NCI-H2107 treated with DMSO at 0.1 percent for 48 hours (cell line): ENCODE results near the gene VGLL2.
"Not testable (repeated sequence)": the region's sequence is repeated elsewhere in the genome, so short reads cannot be mapped to it uniquely, and the experiment has no call there.

Source experiments
- DNase-seq: peaks from one replicate; lab custom pipeline; 2025; ENCODE audit not compliant: unreplicated experiment; lab: John Stamatoyannopoulos, UW

Gene VGLL2, protein sequence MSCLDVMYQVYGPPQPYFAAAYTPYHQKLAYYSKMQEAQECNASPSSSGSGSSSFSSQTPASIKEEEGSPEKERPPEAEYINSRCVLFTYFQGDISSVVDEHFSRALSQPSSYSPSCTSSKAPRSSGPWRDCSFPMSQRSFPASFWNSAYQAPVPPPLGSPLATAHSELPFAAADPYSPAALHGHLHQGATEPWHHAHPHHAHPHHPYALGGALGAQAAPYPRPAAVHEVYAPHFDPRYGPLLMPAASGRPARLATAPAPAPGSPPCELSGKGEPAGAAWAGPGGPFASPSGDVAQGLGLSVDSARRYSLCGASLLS

DNA sequence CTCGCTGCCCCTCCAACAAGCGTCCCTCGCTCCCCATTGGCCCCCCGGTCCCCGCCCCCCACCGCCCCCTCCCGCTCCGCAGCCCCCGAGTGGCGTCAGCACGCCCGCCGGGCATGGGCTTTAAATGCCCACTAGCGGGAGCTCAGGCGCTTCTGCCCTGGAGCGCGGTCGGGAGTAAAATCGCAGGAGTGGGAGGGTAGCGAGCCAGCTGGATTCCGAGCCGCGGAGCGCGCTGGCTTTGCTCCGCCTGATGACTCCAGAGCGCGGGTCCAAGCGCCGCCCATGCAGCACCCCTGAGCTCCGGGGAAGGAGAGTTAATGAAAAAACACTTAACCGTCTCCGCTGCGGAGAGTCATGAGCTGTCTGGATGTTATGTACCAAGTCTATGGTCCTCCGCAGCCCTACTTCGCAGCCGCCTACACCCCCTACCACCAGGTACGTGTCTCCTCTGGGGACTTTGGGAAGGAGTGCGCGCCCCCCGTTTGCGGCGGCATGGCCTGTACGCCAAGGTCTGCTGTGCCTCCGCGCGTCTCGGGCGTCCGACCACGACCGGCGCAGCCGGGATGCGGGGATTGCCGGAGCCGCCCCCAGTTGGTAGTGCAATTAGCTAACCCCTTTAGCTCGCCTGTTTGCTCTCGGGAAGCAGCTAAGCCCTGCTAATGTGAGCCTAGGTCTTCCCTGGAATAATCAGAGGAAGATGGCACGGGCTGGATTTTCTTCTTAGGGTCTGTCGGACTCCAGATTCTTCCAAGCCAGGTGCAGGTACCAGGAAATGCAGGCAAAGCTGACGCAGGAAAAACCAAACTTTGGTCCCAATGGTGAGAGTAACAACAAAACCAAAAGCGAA lies at the start of gene VGLL2:
TSS of gene VGLL2 (plus strand) at position 149 of the 847 bp plus-strand sequence. CDS start at position 355, 206 bp downstream.
- peak; percentile 4 for DNase-seq

DNA sequence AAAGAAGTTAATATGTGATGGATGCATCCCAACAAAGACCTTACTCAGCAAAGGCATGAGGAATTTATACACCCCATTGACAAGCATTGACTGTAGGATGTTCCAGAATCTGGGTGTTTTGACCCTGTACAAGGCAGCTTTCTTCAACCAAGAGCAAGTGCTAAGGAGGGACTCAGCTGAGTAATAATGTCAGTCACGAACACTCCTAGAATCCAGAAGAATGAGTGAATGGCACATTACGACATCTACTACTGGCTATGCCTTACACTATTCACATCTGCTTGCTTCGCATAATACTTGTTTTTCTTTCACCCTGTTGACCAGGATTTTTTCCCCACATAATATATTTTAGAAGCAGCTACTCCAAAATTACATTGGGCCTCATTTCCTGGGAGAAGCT lies 42.5 kb upstream of the VGLL2 start:
- no peak for DNase-seq

- DNase-seq = no peak
Observed at GRCh38 chr6:117226778-117227177, 38.6 kb upstream of the VGLL2 start.

DNA sequence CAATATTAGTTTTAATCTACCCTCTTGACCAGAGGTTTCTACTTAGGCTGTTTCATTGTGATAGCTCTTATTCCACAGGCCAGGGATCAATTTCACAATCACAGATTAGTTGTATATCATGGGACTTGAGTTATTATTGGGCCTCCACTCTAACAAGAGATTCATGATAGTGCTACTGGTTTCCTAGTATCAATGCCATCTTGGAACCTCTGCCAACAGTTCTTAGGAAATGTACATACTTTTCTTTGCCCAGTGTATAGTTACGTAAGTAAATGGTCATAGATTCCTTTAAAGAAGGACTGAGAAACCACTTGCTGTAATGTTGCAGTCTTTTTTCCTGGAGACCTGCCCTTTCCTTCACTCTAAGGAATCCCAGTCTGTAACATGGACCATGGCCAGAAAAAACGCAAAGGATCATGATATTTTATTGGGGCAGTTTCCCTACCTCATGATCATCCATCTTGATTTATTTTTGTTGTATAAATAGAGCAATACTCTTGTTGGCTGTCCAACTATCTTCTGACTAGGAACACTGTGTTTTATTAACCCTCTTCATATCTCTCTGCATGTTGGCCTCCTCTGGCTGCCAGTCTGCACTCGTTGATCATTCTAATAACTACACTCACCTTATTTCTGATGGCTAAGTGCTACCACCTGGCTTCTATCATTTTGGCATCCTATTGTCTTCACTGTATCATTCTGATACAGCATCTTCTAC lies 38.0 kb upstream of the VGLL2 start:
- no peak for DNase-seq

- DNase-seq = no peak
Observed at GRCh38 chr6:117228202-117228601, 37.2 kb upstream of the VGLL2 start.

GRCh38 chr6:117229870-117230269 lies 35.5 kb upstream of the VGLL2 start:
- no peak for DNase-seq

DNA sequence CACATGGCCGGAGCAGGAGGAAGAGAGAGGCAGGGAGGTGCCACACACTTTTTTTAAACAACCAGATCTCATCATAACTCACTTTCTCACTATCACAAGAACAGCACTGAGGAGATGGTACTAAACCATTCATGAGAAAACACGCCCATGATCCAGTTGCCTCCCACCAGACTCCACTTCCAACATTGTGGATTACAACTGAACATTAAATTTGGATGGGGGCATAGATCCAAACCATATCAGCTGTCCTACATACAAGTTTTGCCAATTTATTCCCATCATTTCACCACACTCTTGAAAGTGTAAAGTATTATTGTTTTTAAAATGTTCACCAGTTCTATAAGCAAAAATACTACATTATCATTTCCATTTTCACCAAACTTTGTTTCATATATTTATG lies 33.9 kb upstream of the VGLL2 start:
- DNase-seq = no peak

- no peak for DNase-seq
Observed at GRCh38 chr6:117232196-117232595, 33.2 kb upstream of the VGLL2 start.

GRCh38 chr6:117233145-117233544 lies 32.2 kb upstream of the VGLL2 start:
- DNase-seq = no peak

DNA sequence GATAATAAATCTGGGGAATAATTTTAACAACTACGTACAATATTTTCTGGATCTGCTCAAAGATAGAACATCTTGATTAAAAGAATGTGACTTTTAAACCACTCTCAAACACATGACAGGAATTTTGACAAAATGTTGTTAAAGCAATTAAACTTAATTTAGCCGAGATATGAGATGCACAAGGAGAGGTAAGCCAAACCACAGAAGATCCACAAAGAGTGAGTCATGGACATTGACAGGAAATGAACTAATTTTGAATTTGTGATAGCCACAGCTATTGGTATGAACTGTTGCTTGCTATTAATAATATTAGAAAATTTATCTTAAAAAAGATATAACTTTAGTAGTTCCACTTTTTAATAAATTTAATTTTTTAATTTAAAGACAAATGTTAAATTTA lies 27.8 kb upstream of the VGLL2 start:
- no peak for DNase-seq

DNA sequence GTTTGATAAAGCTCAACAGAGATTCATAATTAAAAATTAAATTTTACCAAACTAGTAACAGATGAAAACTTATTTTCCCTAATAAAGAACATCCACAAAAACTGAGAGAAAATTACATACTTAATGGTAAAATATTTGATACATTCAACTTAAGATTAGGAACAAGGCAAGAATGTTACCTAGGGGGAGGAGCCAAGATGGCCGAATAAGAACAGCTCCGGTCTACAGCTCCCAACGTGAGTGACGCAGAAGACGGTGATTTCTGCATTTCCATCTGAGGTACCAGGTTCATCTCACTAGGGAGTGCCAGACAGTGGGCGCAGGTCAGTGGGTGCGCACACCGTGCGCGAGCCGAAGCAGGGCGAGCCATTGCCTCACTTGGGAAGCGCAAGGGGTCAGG lies 20.8 kb upstream of the VGLL2 start:
- DNase-seq = not testable (repeated sequence)

DNA sequence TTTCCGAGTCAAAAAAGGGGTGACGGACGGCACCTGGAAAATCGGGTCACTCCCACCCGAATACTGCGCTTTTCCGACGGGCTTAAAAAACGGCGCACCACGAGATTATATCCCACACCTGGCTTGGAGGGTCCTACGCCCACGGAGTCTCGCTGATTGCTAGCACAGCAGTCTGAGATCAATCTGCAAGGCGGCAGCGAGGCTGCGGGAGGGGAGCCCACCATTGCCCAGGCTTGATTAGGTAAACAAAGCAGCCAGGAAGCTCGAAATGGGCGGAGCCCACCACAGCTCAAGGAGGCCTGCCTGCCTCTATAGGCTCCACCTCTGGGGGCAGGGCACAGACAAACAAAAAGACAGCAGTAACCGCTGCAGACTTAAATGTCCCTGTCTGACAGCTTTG lies 20.4 kb upstream of the VGLL2 start:
- DNase-seq = not testable (repeated sequence)

DNA sequence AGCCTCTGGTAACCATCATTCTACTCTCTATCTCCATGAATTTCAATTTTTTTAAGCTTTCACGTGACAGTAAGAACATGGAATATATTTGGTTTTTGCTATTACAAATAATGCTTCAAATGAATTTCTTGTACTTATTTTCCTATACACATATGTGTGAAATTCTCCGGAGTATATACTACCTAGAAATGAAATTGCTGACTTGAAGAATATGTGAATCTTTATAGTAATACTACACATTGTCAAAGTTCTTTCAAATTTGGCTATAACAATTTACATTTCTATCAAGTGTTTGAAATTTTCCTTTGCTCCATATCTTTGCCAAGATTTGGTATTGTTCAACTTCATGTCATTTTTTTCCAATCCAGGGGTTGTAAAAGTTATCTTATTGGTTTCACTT lies 11.6 kb upstream of the VGLL2 start:
- no peak for DNase-seq

DNA sequence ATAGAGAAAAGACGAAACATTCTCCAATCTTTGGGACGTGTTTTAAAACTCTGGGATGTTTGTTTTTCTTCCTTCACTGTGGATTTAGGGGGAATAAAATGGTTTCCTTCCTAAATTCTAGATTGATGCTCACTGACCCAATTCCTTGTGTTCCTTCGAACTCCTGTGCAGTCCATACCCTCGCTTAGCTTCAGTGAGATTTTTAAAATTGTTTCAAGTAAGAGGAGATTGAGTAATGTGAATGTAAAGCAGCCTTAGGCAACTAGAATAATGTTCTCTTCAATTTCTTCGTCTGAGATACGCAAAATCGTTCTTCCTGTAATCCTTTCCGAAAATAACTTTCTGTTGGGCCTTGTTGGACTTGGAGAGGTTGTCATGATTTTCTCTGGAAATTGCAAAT lies 2.6 kb upstream of the VGLL2 start:
- DNase-seq = no peak

DNA sequence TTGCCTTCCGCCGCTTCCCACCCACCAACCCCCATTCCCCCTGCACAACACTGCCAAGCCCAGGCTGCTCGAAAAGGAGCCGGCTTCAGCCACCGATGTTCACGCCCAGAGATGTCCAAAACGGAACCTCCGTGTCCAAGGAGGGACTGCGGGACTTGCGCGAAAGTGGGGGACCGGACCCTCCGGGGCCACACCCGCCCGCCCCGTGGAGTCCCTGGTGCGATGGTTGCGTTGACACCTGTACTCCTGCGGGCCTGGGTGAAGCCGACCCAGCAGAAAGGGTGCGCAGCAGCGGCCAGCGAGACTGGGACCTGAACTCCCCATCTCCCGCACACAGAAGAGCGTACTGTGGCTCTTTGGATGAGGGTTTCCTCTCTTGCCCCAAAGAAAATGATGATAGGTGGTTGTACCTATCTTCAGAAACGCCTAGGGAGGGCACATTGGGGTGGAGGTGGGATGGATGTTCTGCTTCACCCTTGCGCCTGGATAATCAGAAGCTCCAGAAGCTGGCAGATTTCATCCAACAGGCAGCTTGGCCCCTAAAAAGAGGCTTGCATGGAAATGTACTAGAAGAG lies 1.9 kb upstream of the VGLL2 start:
- no peak for DNase-seq

DNA sequence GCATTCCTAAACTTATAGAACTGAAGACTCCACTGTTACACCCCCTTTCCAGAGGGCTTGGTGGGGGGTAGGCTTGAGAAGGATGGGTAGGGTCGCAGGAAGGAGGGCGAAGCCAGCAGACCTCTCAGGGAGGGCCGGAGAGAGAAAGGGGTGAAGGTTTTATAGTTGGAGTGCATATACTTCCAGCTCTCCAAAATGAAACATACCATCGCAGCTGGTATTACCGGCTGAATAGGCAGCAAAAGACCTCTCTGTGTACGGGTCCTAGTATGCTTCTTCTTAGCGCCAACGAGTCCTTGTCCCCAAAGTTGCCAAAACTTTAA lies 1.0 kb upstream of the VGLL2 start:
- DNase-seq = no peak

GRCh38 chr6:117264692-117265409 lies 507 bp upstream of the VGLL2 start:
- DNase-seq = no peak

DNA sequence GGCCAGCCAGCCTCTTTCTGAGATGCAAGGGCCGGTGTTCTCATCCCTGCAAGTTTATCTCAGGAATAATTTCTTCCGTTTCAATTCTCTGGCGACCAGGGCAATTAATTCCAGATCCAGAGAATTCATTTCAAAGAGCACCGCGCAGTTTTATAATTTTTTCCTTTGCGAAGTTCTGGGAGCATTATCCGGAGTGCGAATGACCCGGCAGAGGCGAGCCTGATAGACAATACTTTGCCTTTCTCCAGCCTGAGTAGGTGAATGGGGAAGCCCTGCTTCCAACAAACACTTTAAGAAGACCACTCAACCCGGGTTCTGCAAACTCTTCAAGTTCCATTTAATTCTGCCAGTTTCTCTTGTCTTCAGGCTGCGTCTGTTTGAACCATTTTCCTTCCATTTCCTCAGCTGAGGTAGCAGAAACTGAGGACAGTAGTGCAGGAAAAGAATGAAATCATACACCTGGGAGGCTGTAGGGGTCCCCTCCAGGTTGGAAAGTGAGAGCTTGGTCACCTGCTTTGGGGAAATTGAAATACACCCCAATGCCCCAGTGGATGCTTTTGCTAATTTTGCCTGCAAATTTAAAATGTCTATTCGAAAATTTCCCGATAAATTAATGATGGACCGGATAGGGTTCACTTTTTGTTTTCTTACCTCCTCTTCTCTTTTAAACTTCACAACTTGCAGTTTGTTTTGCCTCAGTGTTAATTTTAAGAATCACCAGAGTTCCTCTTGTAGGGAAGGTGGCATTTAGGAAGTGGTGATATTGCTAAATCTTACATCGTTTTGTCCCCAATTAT lies 1.1 kb downstream of the VGLL2 start:
- DNase-seq = no peak

DNA sequence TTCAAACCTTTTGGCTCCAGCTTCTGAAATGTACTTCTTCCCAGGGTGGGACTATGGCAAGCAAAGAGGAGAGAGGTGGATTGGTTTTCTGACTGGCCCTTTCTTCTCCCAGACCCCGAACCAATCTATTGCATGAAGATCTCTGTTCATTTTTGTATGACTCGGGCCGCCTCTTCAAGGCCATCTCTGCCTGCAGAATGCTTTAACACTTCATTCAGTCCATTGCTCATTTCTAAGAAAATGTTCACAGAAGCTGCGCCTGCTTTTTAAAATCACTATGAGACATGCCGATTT lies 1.6 kb downstream of the VGLL2 start:
- no peak for DNase-seq

- no peak for DNase-seq
Observed at GRCh38 chr6:117267766-117268534, 2.6 kb downstream of the VGLL2 start.
